Esophagus squamous epithelium (tissue), 5 donors: ENCODE data around the gene SLC22A5. TPM values are rescaled to one million over a fixed set of nuclear protein-coding genes. Genes with fewer than 3 reads are reported as not detected.
"Not testable (repeated sequence)": the region's sequence is repeated elsewhere in the genome, so short reads cannot be mapped to it uniquely, and the experiment has no call there.

Experiments used
- DNase-seq: peaks from one replicate; lab custom pipeline; 2025; lab: John Stamatoyannopoulos, UW
- H3K27ac ChIP-seq, 4 donors: fragments of 200-600 bp; sonication (generic); one replicate each; pipeline ENCODE4 v1.5.1; 2016 to 2019; ENCODE audit warnings: mild to moderate bottlenecking in 1 of 4
- H3K27me3 ChIP-seq, 4 donors: fragments of 200-600 bp; sonication (generic); 1 replicate in 3 of 4; 2 replicates in 1 of 4; pipeline versions ENCODE4 v1.5.1 to v1.6.0; 2017 to 2021; ENCODE audit warnings: antibody characterized with exemption in 1 of 4
- H3K36me3 ChIP-seq, 3 donors: fragments of 200-600 bp; sonication (generic); one replicate each; pipeline ENCODE4 v1.5.1; 2016 to 2019
- H3K4me1 ChIP-seq, 3 donors: fragments of 200-600 bp; sonication (generic); one replicate each; pipeline ENCODE4 v1.5.1; 2017 to 2019
- H3K4me3 ChIP-seq, 4 donors: fragments of 200-600 bp; sonication (generic); 1 replicate in 3 of 4; 2 replicates in 1 of 4; pipeline ENCODE4 v1.5.1; 2016 to 2019; ENCODE audit warnings: mild to moderate bottlenecking in 2 of 4, moderate library complexity in 1 of 4
- H3K9me3 ChIP-seq, 3 donors: fragments of 200-600 bp; sonication (generic); one replicate each; pipeline ENCODE4 v1.5.1; 2016 to 2019
- CTCF ChIP-seq, 6 experiments: fragments of 450-650 bp in 4 of 6; fragments of 200-600 bp in 2 of 6; sonication (generic) in 2 of 6; IDR thresholded peaks; one replicate each; pipeline ENCODE4 v1.5.1; 2016 to 2019; ENCODE audit warnings: antibody characterized with exemption in 6 of 6, mild to moderate bottlenecking in 4 of 6, moderate library complexity in 4 of 6
- POLR2A ChIP-seq, 4 donors: fragments of 450-650 bp; IDR thresholded peaks; one replicate each; pipeline ENCODE4 v1.6.1; 2017; ENCODE audit warnings: antibody characterized with exemption in 4 of 4, mild to moderate bottlenecking in 4 of 4, moderate library complexity in 3 of 4
- WGBS, 2 donors: methylation state at CpG; one replicate each; pipeline ENCODE4 v1.1.5; 2018; 5-methylcytosine and 5-hydroxymethylcytosine counted together
- intact Hi-C: fragments of 100-400 bp; cut with DNase I; formaldehyde crosslinking; loops from one replicate; pipeline ENCODE4 v1.15.0; 2022
- total RNA-seq, 4 donors: library from RNA; depleted of rRNA; stranded (reverse); fragments of >200 nt; gene quantifications; one replicate each; pipeline ENCODE4 v1.1.0, GENCODE V29; 2016
- donor health status: DM: yes; HTN: yes; CAD: no.

Gene SLC22A5
- total RNA-seq, 4 donors from 2014 or later = 7.4 to 15.8 (median 8.3) TPM

GRCh38 chr5:132394667-132395259 lies 25.3 kb downstream of the SLC22A5 start:
- peaks cover 0 to 38% (median 0%) of the 10 kb centered on the region in 3 donors for H3K36me3 ChIP-seq
- peaks cover 22 to 81% (median 35%) of the 10 kb centered on the region in 3 donors for H3K4me1 ChIP-seq
- peak overlapping the region; percentile 0 to 64 (median 51) for H3K27ac ChIP-seq
- TF ChIP-seq POLR2A (IDR thresholded peaks at IDR 0.05) (no peak), CTCF (IDR thresholded peaks at IDR 0.05) (no peak)
- WGBS, 2 donors = 39 to 54% methylated on average over 4 of the region's 4 CpGs
- no peak for DNase-seq
- intact Hi-C loops = no loop called here
- H3K27me3 ChIP-seq = no peaks in the 10 kb centered on the region
- no peak overlapping the region for H3K4me3 ChIP-seq
- H3K9me3 ChIP-seq = no peaks in the 10 kb centered on the region

GRCh38 chr5:132396589-132397031 lies 27.1 kb downstream of the SLC22A5 start:
- Histone ChIP-seq H3K4me1 (peaks cover 14 to 69% (median 28%) of the 10 kb centered on the region in 3 donors), H3K27me3 (no peaks in the 10 kb centered on the region), H3K27ac (peak overlapping the region in 2 of 4 donors; percentile 16 to 63), H3K36me3 (peaks cover 0 to 32% (median 0%) of the 10 kb centered on the region in 3 donors), H3K4me3 (no peak overlapping the region), H3K9me3 (no peaks in the 10 kb centered on the region)
- TF ChIP-seq CTCF (IDR thresholded peaks at IDR 0.05) (no peak), POLR2A (IDR thresholded peaks at IDR 0.05) (no peak)
- no peak for DNase-seq
- 56% methylated on average over 1 of the region's 1 CpG; no CpG with 5 or more reads in 1 of the 2 donors for WGBS, 2 donors
- intact Hi-C loops = no loop called here

- TF ChIP-seq POLR2A (IDR thresholded peaks at IDR 0.05) (no peak), CTCF (IDR thresholded peaks at IDR 0.05) (no peak)
- DNase-seq = no peak
- no peak overlapping the region for H3K4me3 ChIP-seq
- no peaks in the 10 kb centered on the region for H3K9me3 ChIP-seq
- H3K27me3 ChIP-seq = no peaks in the 10 kb centered on the region
- no peak overlapping the region for H3K27ac ChIP-seq
- peaks cover 0 to 29% (median 0%) of the 10 kb centered on the region in 3 donors for H3K36me3 ChIP-seq
- intact Hi-C loops = no loop called here
- H3K4me1 ChIP-seq = peaks cover 14 to 69% (median 28%) of the 10 kb centered on the region in 3 donors
- WGBS, 2 donors = 83 to 100% methylated on average over 1 to 2 of the region's 2 CpGs
Measured at GRCh38 chr5:132397224-132397623, 27.7 kb downstream of the SLC22A5 start.

- H3K4me3 ChIP-seq, H3K9me3 ChIP-seq, H3K27me3 ChIP-seq, H3K27ac ChIP-seq, DNase-seq, intact Hi-C loops: not testable (repeated sequence)
- peaks cover 0 to 21% (median 0%) of the 10 kb centered on the region in 3 donors for H3K36me3 ChIP-seq
- peaks cover 14 to 62% (median 23%) of the 10 kb centered on the region in 3 donors for H3K4me1 ChIP-seq
- WGBS, 2 donors = 52 to 100% methylated on average over 1 to 2 of the region's 12 CpGs
Measured at GRCh38 chr5:132397936-132398675, 28.6 kb downstream of the SLC22A5 start.

GRCh38 chr5:132404041-132404440 lies 34.5 kb downstream of the SLC22A5 start:
- peaks cover under 1 to 23% (median 5%) of the 10 kb centered on the region in 3 donors for H3K4me1 ChIP-seq
- H3K36me3 ChIP-seq, H3K9me3 ChIP-seq, H3K4me3 ChIP-seq, H3K27me3 ChIP-seq, intact Hi-C loops, DNase-seq, H3K27ac ChIP-seq: not testable (repeated sequence)
- WGBS, 2 donors = 85 to 87% methylated on average over 2 of the region's 2 CpGs

- no peak for DNase-seq
- intact Hi-C loops = no loop called here
- TF ChIP-seq POLR2A (IDR thresholded peaks at IDR 0.05) (no peak), CTCF (IDR thresholded peaks at IDR 0.05) (no peak)
- 82 to 87% methylated on average over 1 of the region's 1 CpG for WGBS, 2 donors
- Histone ChIP-seq H3K4me3 (no peak overlapping the region), H3K4me1 (peaks cover 8 to 32% (median 15%) of the 10 kb centered on the region in 3 donors), H3K36me3 (no peaks in the 10 kb centered on the region), H3K9me3 (no peaks in the 10 kb centered on the region), H3K27ac (no peak overlapping the region), H3K27me3 (no peaks in the 10 kb centered on the region)
Measured at GRCh38 chr5:132405646-132406045, 36.1 kb downstream of the SLC22A5 start.
